HTR-8/SVneo (cell line): ENCODE data around the gene METTL26.
A peak's percentile ranks its signal among the peaks of the same experiment; 100 is the strongest.

Source experiments
- DNase-seq: peaks from one replicate; pipeline ENCODE4 v3.0.0; 2011; ENCODE audit warnings: low spot score, mixed read lengths; ENCODE audit not compliant: insufficient read length
- FAIRE-seq: peaks from 2 replicates; lab custom pipeline; 2011; peaks lifted over from hg19 to GRCh38; lab: Jason Lieb, UNC

Gene METTL26

GRCh38 chr16:660459-661183, 24.5 kb upstream of the METTL26 start:
- FAIRE-seq (no peak), DNase-seq (no peak)

- DNase-seq (no peak), FAIRE-seq (no peak)
Measured at GRCh38 chr16:660132-660458, 24.0 kb upstream of the METTL26 start.

- no peak for FAIRE-seq
- DNase-seq: no peak
Measured at GRCh38 chr16:659618-660017, 23.5 kb upstream of the METTL26 start.

GRCh38 chr16:658679-659571, 22.8 kb upstream of the METTL26 start:
- DNase-seq: no peak
- FAIRE-seq: no peak

GRCh38 chr16:657487-657886, 21.4 kb upstream of the METTL26 start:
- DNase-seq (no peak), FAIRE-seq (no peak)

GRCh38 chr16:654034-654433, 17.9 kb upstream of the METTL26 start:
- no peak for FAIRE-seq
- DNase-seq: no peak

- FAIRE-seq (no peak), DNase-seq (no peak)
Measured at GRCh38 chr16:652454-653305, 16.6 kb upstream of the METTL26 start.

GRCh38 chr16:651844-652243, 15.7 kb upstream of the METTL26 start:
- FAIRE-seq (no peak), DNase-seq (no peak)

GRCh38 chr16:649631-650030, 13.5 kb upstream of the METTL26 start:
- FAIRE-seq (no peak), DNase-seq (no peak)

- DNase-seq (peak; percentile 96), FAIRE-seq (peak; percentile 99)
Measured at GRCh38 chr16:648781-649589, 12.9 kb upstream of the METTL26 start, which contains the start of gene WDR90. TSS of gene WDR90 (plus strand) at chr16:649365. CDS start at chr16:649417, 52 bp downstream.

- FAIRE-seq (peak; percentile 40), DNase-seq (no peak)
Measured at GRCh38 chr16:648071-648780, 12.1 kb upstream of the METTL26 start.

- no peak for DNase-seq
- no peak for FAIRE-seq
Measured at GRCh38 chr16:647173-647902, 11.2 kb upstream of the METTL26 start.

- no peak for DNase-seq
- no peak for FAIRE-seq
Measured at GRCh38 chr16:646679-647172, 10.6 kb upstream of the METTL26 start.

- FAIRE-seq (no peak), DNase-seq (no peak)
Measured at GRCh38 chr16:645852-646678, 10.0 kb upstream of the METTL26 start.

GRCh38 chr16:644556-644955, 8.5 kb upstream of the METTL26 start:
- DNase-seq (no peak), FAIRE-seq (no peak)

- FAIRE-seq: no peak
- DNase-seq: no peak
Measured at GRCh38 chr16:643050-643368, 6.9 kb upstream of the METTL26 start.

- DNase-seq: no peak
- FAIRE-seq: no peak
Measured at GRCh38 chr16:642189-643049, 6.3 kb upstream of the METTL26 start.
